NT2/D1 (cell line): ENCODE measurements around the gene GRM7.

Experiments used
- DNase-seq: peaks from one replicate; pipeline ENCODE4 v3.0.0-alpha.2; 2011; ENCODE audit warnings: low read depth, low spot score
- H3K27me3 ChIP-seq: 2 replicates; pipeline ENCODE4 v1.6.0; 2011; ENCODE audit warnings: mild to moderate bottlenecking; ENCODE audit not compliant: insufficient read length, insufficient read depth
- H3K36me3 ChIP-seq: 2 replicates; pipeline ENCODE4 v1.6.1; 2011; ENCODE audit warnings: mild to moderate bottlenecking, low read length, mixed read lengths; ENCODE audit not compliant: insufficient read depth, insufficient read length
- H3K4me1 ChIP-seq: 2 replicates; pipeline ENCODE4 v1.5.1; 2011; ENCODE audit not compliant: insufficient read depth, insufficient read length
- H3K4me3 ChIP-seq: 2 replicates; pipeline ENCODE4 v1.5.1; 2011; ENCODE audit warnings: low read depth; ENCODE audit not compliant: insufficient read length
- H3K9ac ChIP-seq: 2 replicates; pipeline ENCODE4 v1.6.0; 2011; ENCODE audit warnings: low read depth; ENCODE audit not compliant: insufficient read length
- H3K9me3 ChIP-seq: 2 replicates; pipeline ENCODE4 v1.5.1; 2011; ENCODE audit warnings: mild to moderate bottlenecking, low read length; ENCODE audit not compliant: insufficient read depth
- SUZ12 ChIP-seq: IDR thresholded peaks from 2 replicates; pipeline ENCODE4 v1.6.1; 2011; ENCODE audit not compliant: insufficient read length, insufficient read depth; ENCODE audit errors: extremely low read depth
- YY1 ChIP-seq: IDR thresholded peaks from 2 replicates; pipeline ENCODE4 v1.6.1; 2011; ENCODE audit not compliant: insufficient read length, insufficient read depth
- ZNF274 ChIP-seq: IDR thresholded peaks from 2 replicates; pipeline ENCODE4 v1.6.1; 2011; ENCODE audit warnings: mild to moderate bottlenecking, low read depth, low read length

The GRM7 gene

GRCh38 chr3:7393944-7394605, 533.2 kb downstream of the GRM7 start:
- no peaks in the 10 kb centered on the region for H3K36me3 ChIP-seq
- no peaks in the 10 kb centered on the region for H3K4me1 ChIP-seq
- no peaks in the 10 kb centered on the region for H3K9me3 ChIP-seq
- no peak overlapping the region for H3K9ac ChIP-seq
- DNase-seq: no peak
- no peaks in the 10 kb centered on the region for H3K27me3 ChIP-seq
- no peak overlapping the region for H3K4me3 ChIP-seq
- TF ChIP-seq SUZ12 (no peak), YY1 (no peak), ZNF274 (no peak)

GRCh38 chr3:7396534-7396933, 535.6 kb downstream of the GRM7 start:
- TF ChIP-seq SUZ12: no peak
- no peak for TF ChIP-seq ZNF274
- no peak for TF ChIP-seq YY1
- H3K4me1 ChIP-seq: no peaks in the 10 kb centered on the region
- no peaks in the 10 kb centered on the region for H3K9me3 ChIP-seq
- H3K36me3 ChIP-seq: no peaks in the 10 kb centered on the region
- no peak overlapping the region for H3K9ac ChIP-seq
- no peaks in the 10 kb centered on the region for H3K27me3 ChIP-seq
- H3K4me3 ChIP-seq: no peak overlapping the region
- no peak for DNase-seq

GRCh38 chr3:7397097-7397496, 536.2 kb downstream of the GRM7 start:
- Histone ChIP-seq H3K36me3 (no peaks in the 10 kb centered on the region), H3K9ac (no peak overlapping the region), H3K27me3 (no peaks in the 10 kb centered on the region), H3K9me3 (no peaks in the 10 kb centered on the region), H3K4me3 (no peak overlapping the region), H3K4me1 (no peaks in the 10 kb centered on the region)
- no peak for TF ChIP-seq YY1
- no peak for TF ChIP-seq ZNF274
- TF ChIP-seq SUZ12: no peak
- DNase-seq: no peak

GRCh38 chr3:7400360-7400759, 539.4 kb downstream of the GRM7 start:
- Histone ChIP-seq H3K4me3 (no peak overlapping the region), H3K9me3 (no peaks in the 10 kb centered on the region), H3K4me1 (no peaks in the 10 kb centered on the region), H3K36me3 (no peaks in the 10 kb centered on the region), H3K9ac (no peak overlapping the region), H3K27me3 (no peaks in the 10 kb centered on the region)
- DNase-seq: no peak
- TF ChIP-seq YY1 (no peak), ZNF274 (no peak), SUZ12 (no peak)

- TF ChIP-seq YY1: no peak
- no peak overlapping the region for H3K9ac ChIP-seq
- DNase-seq: no peak
- H3K27me3 ChIP-seq: no peaks in the 10 kb centered on the region
- no peaks in the 10 kb centered on the region for H3K4me1 ChIP-seq
- no peaks in the 10 kb centered on the region for H3K36me3 ChIP-seq
- no peaks in the 10 kb centered on the region for H3K9me3 ChIP-seq
- H3K4me3 ChIP-seq: no peak overlapping the region
Measured at GRCh38 chr3:7401418-7401817, 540.5 kb downstream of the GRM7 start.

- Histone ChIP-seq H3K36me3 (no peaks in the 10 kb centered on the region), H3K4me3 (no peak overlapping the region), H3K4me1 (no peaks in the 10 kb centered on the region), H3K9ac (no peak overlapping the region), H3K27me3 (no peaks in the 10 kb centered on the region), H3K9me3 (no peaks in the 10 kb centered on the region)
- DNase-seq: no peak
- TF ChIP-seq YY1: no peak
- TF ChIP-seq ZNF274: no peak
- no peak for TF ChIP-seq SUZ12
Measured at GRCh38 chr3:7407107-7407506, 546.2 kb downstream of the GRM7 start.

GRCh38 chr3:7410782-7411181, 549.9 kb downstream of the GRM7 start:
- TF ChIP-seq YY1 (no peak), SUZ12 (no peak), ZNF274 (no peak)
- DNase-seq: no peak

GRCh38 chr3:7421065-7421464, 560.1 kb downstream of the GRM7 start:
- H3K4me1 ChIP-seq: no peaks in the 10 kb centered on the region
- no peak for DNase-seq

More at GRCh38 chr3:7410782-7411181, 549.9 kb downstream of the GRM7 start:
- H3K9ac ChIP-seq: no peak overlapping the region
- H3K36me3 ChIP-seq: no peaks in the 10 kb centered on the region
- no peaks in the 10 kb centered on the region for H3K27me3 ChIP-seq
- H3K4me3 ChIP-seq: no peak overlapping the region
- H3K9me3 ChIP-seq: no peaks in the 10 kb centered on the region
- no peaks in the 10 kb centered on the region for H3K4me1 ChIP-seq

More at GRCh38 chr3:7421065-7421464, 560.1 kb downstream of the GRM7 start:
- Histone ChIP-seq H3K4me3 (no peak overlapping the region), H3K9me3 (no peaks in the 10 kb centered on the region), H3K36me3 (no peaks in the 10 kb centered on the region), H3K9ac (no peak overlapping the region), H3K27me3 (no peaks in the 10 kb centered on the region)
- no peak for TF ChIP-seq YY1
- TF ChIP-seq ZNF274: no peak
- no peak for TF ChIP-seq SUZ12
